ENCODE data around the gene GGT6. TPM values are rescaled to one million over a fixed set of nuclear protein-coding genes. Genes with fewer than 3 reads are reported as not detected.
A peak's percentile ranks its signal among the peaks of the same experiment; 100 is the strongest.

Gene GGT6
- total RNA-seq, 4 donors from 2014 or later: not detected

- peaks cover 0 to 13% (median 0%) of the 10 kb centered on the region in 3 donors for H3K36me3 ChIP-seq
- TF ChIP-seq POLR2A (IDR thresholded peaks at IDR 0.05) (no peak), CTCF (IDR thresholded peaks at IDR 0.05) (no peak), EP300 (IDR thresholded peaks at IDR 0.05) (no peak)
- H3K27me3 ChIP-seq: no peaks in the 10 kb centered on the region
- no peak overlapping the region for H3K27ac ChIP-seq
- WGBS, 2 donors: 94 to 95% methylated on average over 6 of the region's 6 CpGs
- no peak overlapping the region for H3K4me3 ChIP-seq
- H3K4me1 ChIP-seq: peaks cover 0 to 24% (median 16%) of the 10 kb centered on the region in 4 donors
- H3K9me3 ChIP-seq: no peaks in the 10 kb centered on the region
- DNase-seq (ENCODE audit: low spot score in 2 of 2): no peak
Measured at GRCh38 chr17:4557626-4558346, 2.6 kb downstream of the GGT6 start.

- no peaks in the 10 kb centered on the region for H3K9me3 ChIP-seq
- 76 to 88% methylated on average over 3 to 4 of the region's 4 CpGs for WGBS, 2 donors
- H3K27ac ChIP-seq: no peak overlapping the region
- H3K36me3 ChIP-seq: peaks cover 0 to 21% (median 4%) of the 10 kb centered on the region in 3 donors
- no peak for TF ChIP-seq POLR2A (IDR thresholded peaks at IDR 0.05)
- TF ChIP-seq CTCF (IDR thresholded peaks at IDR 0.05): no peak
- no peak for TF ChIP-seq EP300 (IDR thresholded peaks at IDR 0.05)
- no peaks in the 10 kb centered on the region for H3K27me3 ChIP-seq
- no peak overlapping the region for H3K4me3 ChIP-seq
- DNase-seq (ENCODE audit: low spot score in 2 of 2): no peak
- peaks cover 0 to 24% (median 16%) of the 10 kb centered on the region in 4 donors for H3K4me1 ChIP-seq
Measured at GRCh38 chr17:4556996-4557395, 3.4 kb downstream of the GGT6 start.

- no peak for DNase-seq (ENCODE audit: low spot score in 2 of 2)
- no peak for TF ChIP-seq EP300 (IDR thresholded peaks at IDR 0.05)
- TF ChIP-seq CTCF (IDR thresholded peaks at IDR 0.05): no peak
- TF ChIP-seq POLR2A (IDR thresholded peaks at IDR 0.05): no peak
- 50 to 55% methylated on average over 17 of the region's 17 CpGs for WGBS, 2 donors
- peak overlapping the region; percentile 79 to 96 (median 92) for H3K4me3 ChIP-seq
- peaks cover 0 to 30% (median 5%) of the 10 kb centered on the region in 3 donors for H3K36me3 ChIP-seq
- H3K27me3 ChIP-seq: no peaks in the 10 kb centered on the region
- peak overlapping the region; percentile 51 to 86 (median 84) for H3K27ac ChIP-seq
- peaks cover 0 to 24% (median 16%) of the 10 kb centered on the region in 4 donors for H3K4me1 ChIP-seq
- H3K9me3 ChIP-seq: no peaks in the 10 kb centered on the region
Measured at GRCh38 chr17:4555873-4556759, 4.3 kb downstream of the GGT6 start.

- Histone ChIP-seq H3K27me3 (no peaks in the 10 kb centered on the region), H3K36me3 (peaks cover 0 to 39% (median 11%) of the 10 kb centered on the region in 3 donors), H3K27ac (peak within 1 kb of the TSS; percentile 51 to 86 (median 84)), H3K4me3 (peak within 1 kb of the TSS; percentile 79 to 96 (median 92)), H3K9me3 (no peaks in the 10 kb centered on the region), H3K4me1 (peaks cover 0 to 24% (median 16%) of the 10 kb centered on the region in 4 donors)
- DNase-seq (ENCODE audit: low spot score in 2 of 2): peak; percentile 95 to 96
- WGBS, 2 donors: 1% methylated on average over 44 to 49 of the region's 69 CpGs
- TF ChIP-seq EP300 (IDR thresholded peaks at IDR 0.05): peak; percentile 78 to 83
- peak in 3 of 5 experiments; percentile 11 to 44 (median 28) for TF ChIP-seq CTCF (IDR thresholded peaks at IDR 0.05)
- peak in 1 of 2 donors; percentile 54 for TF ChIP-seq POLR2A (IDR thresholded peaks at IDR 0.05)
Measured at GRCh38 chr17:4554997-4555799, 5.2 kb downstream of the GGT6 start, which contains the start of gene MYBBP1A. Gene MYBBP1A (minus strand): TSS chr17:4555384. CDS start chr17:4555324, 60 bp downstream.

All from tibial nerve (tissue), 4 donors.